Measurements from ENCODE around the gene ZBED1.

GRCh38 chrX:2483398-2484060 lies 17.2 kb downstream of the ZBED1 start:
- TF ChIP-seq CTCF (IDR thresholded peaks at IDR 0.05) (no peak), POLR2A (IDR thresholded peaks at IDR 0.05) (no peak), POLR2AphosphoS5 (IDR thresholded peaks at IDR 0.05) (no peak)
